ENCODE results near the gene NOS2. TPM values are rescaled to one million over a fixed set of nuclear protein-coding genes. Genes with fewer than 3 reads are reported as not detected.

The NOS2 gene
- total and polyA plus RNA-seq, 10 donors, result 0.02 to 0.69 (median 0.13) TPM; not detected in 1

GRCh38 chr17:27793906-27794569 is 6.3 kb downstream of the NOS2 start:
- no peak overlapping the region for H3K27ac ChIP-seq
- 35 to 41% (median 37%) methylated on average over 17 to 19 of the region's 19 CpGs for WGBS, 5 donors
- H3K4me1 ChIP-seq, result peaks cover 4 to 15% (median 10%) of the 10 kb centered on the region in 6 donors
- H3K27me3 ChIP-seq (replicated peaks in 1 of 7), result peaks cover 0 to 76% (median 20%) of the 10 kb centered on the region in 7 donors
- no peaks in the 10 kb centered on the region for H3K36me3 ChIP-seq
- TF ChIP-seq POLR2AphosphoS5 (IDR thresholded peaks at IDR 0.05) (no peak), POLR2A (IDR thresholded peaks at IDR 0.05) (no peak)
- TF ChIP-seq, protein P1, sequence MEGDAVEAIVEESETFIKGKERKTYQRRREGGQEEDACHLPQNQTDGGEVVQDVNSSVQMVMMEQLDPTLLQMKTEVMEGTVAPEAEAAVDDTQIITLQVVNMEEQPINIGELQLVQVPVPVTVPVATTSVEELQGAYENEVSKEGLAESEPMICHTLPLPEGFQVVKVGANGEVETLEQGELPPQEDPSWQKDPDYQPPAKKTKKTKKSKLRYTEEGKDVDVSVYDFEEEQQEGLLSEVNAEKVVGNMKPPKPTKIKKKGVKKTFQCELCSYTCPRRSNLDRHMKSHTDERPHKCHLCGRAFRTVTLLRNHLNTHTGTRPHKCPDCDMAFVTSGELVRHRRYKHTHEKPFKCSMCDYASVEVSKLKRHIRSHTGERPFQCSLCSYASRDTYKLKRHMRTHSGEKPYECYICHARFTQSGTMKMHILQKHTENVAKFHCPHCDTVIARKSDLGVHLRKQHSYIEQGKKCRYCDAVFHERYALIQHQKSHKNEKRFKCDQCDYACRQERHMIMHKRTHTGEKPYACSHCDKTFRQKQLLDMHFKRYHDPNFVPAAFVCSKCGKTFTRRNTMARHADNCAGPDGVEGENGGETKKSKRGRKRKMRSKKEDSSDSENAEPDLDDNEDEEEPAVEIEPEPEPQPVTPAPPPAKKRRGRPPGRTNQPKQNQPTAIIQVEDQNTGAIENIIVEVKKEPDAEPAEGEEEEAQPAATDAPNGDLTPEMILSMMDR (IDR thresholded peaks at IDR 0.05 in 8 of 11, conservative IDR thresholded peaks at IDR 0.05 in 3 of 11), result no peak
- peak overlapping the region in 6 of 8 donors; percentile 16 to 60 (median 28) for H3K4me3 ChIP-seq
- intact Hi-C loops (cut with DNase I; ENCODE audit: low total_unique reads), result no loop called here
- peak; percentile 35 for DNase-seq
- no peaks in the 10 kb centered on the region for H3K9me3 ChIP-seq

DNA sequence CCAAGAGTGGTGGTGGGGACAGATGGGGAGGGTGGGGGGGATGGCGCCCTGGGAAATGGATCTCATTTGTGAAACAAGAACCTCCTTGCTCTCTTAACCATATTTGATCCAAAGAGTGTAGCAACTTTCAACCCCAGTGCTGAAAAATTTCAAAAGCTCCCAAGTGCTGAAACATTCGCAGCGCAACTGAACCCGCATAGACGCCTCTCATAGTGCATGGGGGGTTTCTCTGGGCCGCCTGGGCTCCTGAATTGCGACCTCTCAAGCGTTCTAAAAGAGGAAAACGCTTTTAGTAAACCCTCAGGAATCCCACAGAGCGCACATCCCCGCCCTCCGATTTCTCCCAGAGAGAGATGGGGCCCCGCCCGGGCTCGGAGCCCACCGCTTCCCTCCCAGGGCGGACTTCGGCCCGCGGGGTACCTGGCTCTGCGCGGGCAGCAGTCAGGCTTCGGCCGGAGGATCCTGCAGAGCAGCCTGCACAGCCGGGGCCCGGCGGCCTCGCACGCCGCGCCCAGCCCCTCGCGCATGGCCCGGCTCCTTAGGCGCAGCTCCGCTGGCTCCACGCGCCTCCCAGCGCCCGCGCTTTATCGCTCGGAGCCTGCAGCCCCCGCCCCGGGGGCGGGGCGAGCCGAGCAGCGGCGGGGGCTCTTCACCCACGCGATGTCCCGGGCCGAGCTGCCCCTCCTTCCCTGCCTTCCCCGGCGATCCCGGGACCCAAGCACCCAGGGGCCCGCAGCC is 7.0 kb downstream of the NOS2 start:
- Histone ChIP-seq H3K4me3 (peak overlapping the region in 6 of 8 donors; percentile 16 to 60 (median 28)), H3K27me3 (replicated peaks in 1 of 7) (peaks cover 0 to 76% (median 20%) of the 10 kb centered on the region in 7 donors)

GRCh38 chr17:27792095-27792494 is 8.2 kb downstream of the NOS2 start:
- intact Hi-C loops (cut with DNase I; ENCODE audit: low total_unique reads), result no loop called here
- no peak for TF ChIP-seq POLR2AphosphoS5 (IDR thresholded peaks at IDR 0.05)
- Histone ChIP-seq H3K9me3 (no peaks in the 10 kb centered on the region), H3K4me1 (peaks cover 4 to 15% (median 10%) of the 10 kb centered on the region in 6 donors), H3K36me3 (no peaks in the 10 kb centered on the region), H3K27ac (no peak overlapping the region), H3K4me3 (no peak overlapping the region), H3K27me3 (replicated peaks in 1 of 7) (peaks cover 0 to 73% (median 20%) of the 10 kb centered on the region in 7 donors)
- no peak for DNase-seq
- WGBS, 5 donors, result 66 to 79% (median 76%) methylated on average over 3 of the region's 3 CpGs

More for the DNA sequence above, 7.0 kb downstream of the NOS2 start:
- no peak for DNase-seq
- no peak overlapping the region for H3K27ac ChIP-seq
- WGBS, 5 donors, result 4 to 26% (median 8%) methylated on average over 8 to 58 of the region's 58 CpGs
- no peaks in the 10 kb centered on the region for H3K9me3 ChIP-seq
- H3K4me1 ChIP-seq, result peaks cover 4 to 15% (median 10%) of the 10 kb centered on the region in 6 donors
- H3K36me3 ChIP-seq, result no peaks in the 10 kb centered on the region
- intact Hi-C loops (cut with DNase I; ENCODE audit: low total_unique reads), result no loop called here
- no peak for TF ChIP-seq POLR2A (IDR thresholded peaks at IDR 0.05)
- TF ChIP-seq, protein P1 (IDR thresholded peaks at IDR 0.05 in 8 of 11, conservative IDR thresholded peaks at IDR 0.05 in 3 of 11), result no peak
- no peak for TF ChIP-seq POLR2AphosphoS5 (IDR thresholded peaks at IDR 0.05)

DNA sequence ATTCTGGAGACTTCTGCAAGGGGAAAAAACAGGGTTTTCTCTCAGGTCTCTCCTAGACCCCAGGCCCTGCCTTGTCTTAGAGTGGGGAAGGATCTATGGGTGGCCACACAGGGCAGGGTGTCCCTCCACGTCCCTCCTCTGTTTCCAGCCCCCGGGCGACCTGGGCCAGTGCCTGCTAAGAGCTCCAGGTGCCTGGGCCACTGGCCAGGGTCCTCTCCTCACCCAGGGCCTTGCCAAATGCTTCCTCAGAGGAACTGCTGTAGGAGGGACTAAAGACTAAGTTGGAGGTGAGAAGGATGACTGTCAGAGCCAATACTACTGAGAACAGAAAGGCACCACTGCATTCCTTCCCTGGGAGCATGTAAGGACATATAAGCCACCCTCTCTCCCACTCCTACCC is 11.4 kb downstream of the NOS2 start:
- intact Hi-C loops (cut with DNase I; ENCODE audit: low total_unique reads), result no loop called here
- WGBS, 5 donors, result 69 to 90% (median 81%) methylated on average over 3 of the region's 3 CpGs
- Histone ChIP-seq H3K27me3 (replicated peaks in 1 of 7) (peaks cover 0 to 43% (median 16%) of the 10 kb centered on the region in 7 donors), H3K36me3 (no peaks in the 10 kb centered on the region), H3K4me3 (no peak overlapping the region), H3K9me3 (no peaks in the 10 kb centered on the region), H3K27ac (no peak overlapping the region), H3K4me1 (peaks cover 4 to 12% (median 10%) of the 10 kb centered on the region in 6 donors)
- no peak for DNase-seq
- TF ChIP-seq, protein P1 (IDR thresholded peaks at IDR 0.05 in 8 of 11, conservative IDR thresholded peaks at IDR 0.05 in 3 of 11), result no peak
- TF ChIP-seq POLR2AphosphoS5 (IDR thresholded peaks at IDR 0.05), result no peak
- no peak for TF ChIP-seq POLR2A (IDR thresholded peaks at IDR 0.05)

All from spleen (tissue), 11 donors.